Hepatocyte (in vitro differentiated cells): Measurements from ENCODE around the gene GATA2.

Experiments used
- CTCF ChIP-seq: fragments of 200-600 bp; sonication (generic); IDR thresholded peaks from 2 replicates; pipeline ENCODE4 v1.5.1; 2016; ENCODE audit warnings: antibody characterized with exemption, mild to moderate bottlenecking; ENCODE audit not compliant: poor library complexity
- EZH2 ChIP-seq: fragments of 200-600 bp; sonication (generic); IDR thresholded peaks from 2 replicates; pipeline ENCODE4 v1.6.1; 2016; ENCODE audit warnings: antibody characterized with exemption, mild to moderate bottlenecking, borderline replicate concordance
- EZH2phosphoT487 ChIP-seq: fragments of 200-600 bp; sonication (generic); IDR thresholded peaks from one replicate; pipeline ENCODE4 v1.6.1; 2018; ENCODE audit warnings: antibody characterized with exemption, mild to moderate bottlenecking, low read depth, moderate library complexity; ENCODE audit not compliant: unreplicated experiment, severe bottlenecking

GRCh38 chr3:128524374-128525299 lies 31.6 kb upstream of the GATA2 start:
- TF ChIP-seq CTCF (no peak), EZH2 (no peak), EZH2phosphoT487 (no peak)
